Esophagus squamous epithelium (tissue), 4 donors: Measurements from ENCODE around the gene REEP2.

Experiments used
- POLR2A ChIP-seq, 4 donors: fragments of 450-650 bp; IDR thresholded peaks; one replicate each; pipeline ENCODE4 v1.6.1; 2017; ENCODE audit warnings: antibody characterized with exemption in 4 of 4, mild to moderate bottlenecking in 4 of 4, moderate library complexity in 3 of 4
- TF ChIP-seq, protein P1 (sequence below), 6 experiments: fragments of 450-650 bp in 4 of 6; fragments of 200-600 bp in 2 of 6; sonication (generic) in 2 of 6; IDR thresholded peaks; one replicate each; pipeline ENCODE4 v1.5.1; 2016 to 2019; ENCODE audit warnings: antibody characterized with exemption in 6 of 6, mild to moderate bottlenecking in 4 of 6, moderate library complexity in 4 of 6

DNA sequence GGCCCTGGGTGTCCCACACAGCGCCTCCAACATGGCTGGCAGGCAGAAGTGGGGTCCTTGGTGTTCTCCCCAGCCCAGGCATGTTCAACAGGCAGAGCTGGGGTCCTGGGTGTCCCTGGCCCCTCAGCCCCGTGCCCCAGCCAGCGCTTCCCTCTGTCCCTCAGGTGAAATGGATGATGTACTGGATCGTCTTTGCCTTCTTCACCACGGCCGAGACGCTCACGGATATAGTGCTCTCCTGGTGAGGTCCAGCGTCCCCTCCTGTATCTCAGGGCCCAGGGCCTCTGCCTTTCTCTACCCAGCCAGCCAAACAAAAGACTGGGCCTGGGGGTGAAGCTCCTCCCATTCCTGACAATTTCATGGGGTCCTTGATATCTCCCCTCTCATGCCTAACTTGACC is 2.4 kb downstream of the REEP2 start:
- TF ChIP-seq POLR2A (IDR thresholded peaks at IDR 0.05) = no peak
- TF ChIP-seq, protein P1, sequence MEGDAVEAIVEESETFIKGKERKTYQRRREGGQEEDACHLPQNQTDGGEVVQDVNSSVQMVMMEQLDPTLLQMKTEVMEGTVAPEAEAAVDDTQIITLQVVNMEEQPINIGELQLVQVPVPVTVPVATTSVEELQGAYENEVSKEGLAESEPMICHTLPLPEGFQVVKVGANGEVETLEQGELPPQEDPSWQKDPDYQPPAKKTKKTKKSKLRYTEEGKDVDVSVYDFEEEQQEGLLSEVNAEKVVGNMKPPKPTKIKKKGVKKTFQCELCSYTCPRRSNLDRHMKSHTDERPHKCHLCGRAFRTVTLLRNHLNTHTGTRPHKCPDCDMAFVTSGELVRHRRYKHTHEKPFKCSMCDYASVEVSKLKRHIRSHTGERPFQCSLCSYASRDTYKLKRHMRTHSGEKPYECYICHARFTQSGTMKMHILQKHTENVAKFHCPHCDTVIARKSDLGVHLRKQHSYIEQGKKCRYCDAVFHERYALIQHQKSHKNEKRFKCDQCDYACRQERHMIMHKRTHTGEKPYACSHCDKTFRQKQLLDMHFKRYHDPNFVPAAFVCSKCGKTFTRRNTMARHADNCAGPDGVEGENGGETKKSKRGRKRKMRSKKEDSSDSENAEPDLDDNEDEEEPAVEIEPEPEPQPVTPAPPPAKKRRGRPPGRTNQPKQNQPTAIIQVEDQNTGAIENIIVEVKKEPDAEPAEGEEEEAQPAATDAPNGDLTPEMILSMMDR (IDR thresholded peaks at IDR 0.05) = no peak
